HEK293 (cell line): ENCODE measurements around the gene MICU2.

Experiments used
- CTCF ChIA-PET: fragments of 350-600 bp; formaldehyde crosslinking; extraction: SDS; loops from one replicate; lab custom pipeline; 2021; ENCODE audit warnings: antibody characterized with exemption; lab: Yijun Ruan, JAX
- POLR2A ChIA-PET: fragments of 300-600 bp; formaldehyde crosslinking; extraction: SDS; loops from one replicate; lab custom pipeline; 2020; ENCODE audit warnings: antibody characterized with exemption, inconsistent platforms; lab: Yijun Ruan, JAX
- H3K27ac ChIP-seq: fragments of 200-500 bp; sonication (Bioruptor generic); 2 replicates; pipeline ENCODE4 v1.5.1; 2014; ENCODE audit warnings: low read depth, low read length, control low read depth, inconsistent platforms; ENCODE audit errors: extremely low read depth
- H3K36me3 ChIP-seq, 2 experiments: fragments of 200-500 bp in 1 of 2; sonication (Bioruptor generic) in 1 of 2; 1 replicate in 1 of 2; 2 replicates in 1 of 2; pipeline ENCODE4 v1.5.1; 2014 to 2017; ENCODE audit warnings: inconsistent platforms in 2 of 2, low read length in 2 of 2; ENCODE audit not compliant: control insufficient read depth in 2 of 2, insufficient read depth in 1 of 2
- H3K4me1 ChIP-seq: fragments of 200-500 bp; sonication (Bioruptor generic); 2 replicates; pipeline ENCODE4 v1.5.1; 2014; ENCODE audit warnings: mild to moderate bottlenecking, low read length, inconsistent platforms; ENCODE audit not compliant: control insufficient read depth, insufficient read depth
- H3K4me3 ChIP-seq: 2 replicates; pipeline ENCODE4 v1.5.1; 2011; ENCODE audit warnings: low read depth, mild to moderate bottlenecking, control low read depth, low read length, moderate library complexity
- H3K9me3 ChIP-seq: fragments of 200-500 bp; sonication (Bioruptor generic); 2 replicates; pipeline ENCODE4 v1.5.1; 2014; ENCODE audit warnings: low read depth, low read length, inconsistent platforms; ENCODE audit not compliant: control insufficient read depth, insufficient read depth
- BCL11A ChIP-seq: fragments of 450-650 bp; formaldehyde crosslinking; IDR thresholded peaks from 2 replicates; pipeline ENCODE4 v1.5.1; 2016; ENCODE audit warnings: low read depth, missing biosample characterization, missing genetic modification characterization
- BCL11B ChIP-seq: fragments of 450-650 bp; formaldehyde crosslinking; IDR thresholded peaks from 2 replicates; pipeline ENCODE4 v1.5.1; 2016; ENCODE audit warnings: low read depth, missing biosample characterization, missing genetic modification characterization
- ELK4 ChIP-seq: IDR thresholded peaks from 2 replicates; pipeline ENCODE4 v1.6.1; 2011; ENCODE audit warnings: mild to moderate bottlenecking, low read depth, low read length, borderline replicate concordance
- GLIS1 ChIP-seq: fragments of 450-650 bp; formaldehyde crosslinking; IDR thresholded peaks from 2 replicates; pipeline ENCODE4 v1.5.1; 2016; ENCODE audit warnings: missing biosample characterization, missing genetic modification characterization
- HOXC10 ChIP-seq: sonication (generic); formaldehyde crosslinking; IDR thresholded peaks from 2 replicates; pipeline ENCODE4 v1.8.1; 2023; ENCODE audit warnings: mild to moderate bottlenecking, missing genetic modification reagents
- SCRT2 ChIP-seq: fragments of 450-650 bp; formaldehyde crosslinking; IDR thresholded peaks from 2 replicates; pipeline ENCODE4 v1.5.1; 2016; ENCODE audit warnings: missing biosample characterization, missing genetic modification characterization
- SETDB1 ChIP-seq: IDR thresholded peaks from one replicate; pipeline ENCODE4 v1.6.1; 2017; ENCODE audit warnings: mild to moderate bottlenecking, low read length, moderate library complexity, mixed read lengths; ENCODE audit not compliant: insufficient read length
- ZBTB11 ChIP-seq: fragments of 450-650 bp; formaldehyde crosslinking; conservative IDR thresholded peaks from 2 replicates; pipeline ENCODE4 v1.5.1; 2016; ENCODE audit warnings: low read depth, missing biosample characterization, missing genetic modification characterization
- ZBTB20 ChIP-seq: fragments of 450-650 bp; formaldehyde crosslinking; IDR thresholded peaks from 2 replicates; pipeline ENCODE4 v1.5.1; 2016; ENCODE audit warnings: missing biosample characterization, missing genetic modification characterization
- ZBTB8A ChIP-seq: fragments of 450-650 bp; formaldehyde crosslinking; IDR thresholded peaks from 2 replicates; pipeline ENCODE4 v1.5.1; 2016; ENCODE audit warnings: missing biosample characterization, missing genetic modification characterization
- ZFHX2 ChIP-seq: fragments of 450-650 bp; formaldehyde crosslinking; conservative IDR thresholded peaks from 2 replicates; pipeline ENCODE4 v1.5.1; 2016; ENCODE audit warnings: missing biosample characterization, missing genetic modification characterization
- ZNF138 ChIP-seq: fragments of 450-650 bp; formaldehyde crosslinking; IDR thresholded peaks from 2 replicates; pipeline ENCODE4 v1.5.1; 2016; ENCODE audit warnings: missing biosample characterization, missing genetic modification characterization, borderline replicate concordance
- ZNF140 ChIP-seq: fragments of 450-650 bp; formaldehyde crosslinking; IDR thresholded peaks from 2 replicates; pipeline ENCODE4 v1.5.1; 2016; ENCODE audit warnings: missing biosample characterization, missing genetic modification characterization
- ZNF157 ChIP-seq: fragments of 450-650 bp; formaldehyde crosslinking; IDR thresholded peaks from 2 replicates; pipeline ENCODE4 v1.5.1; 2016; ENCODE audit warnings: missing biosample characterization, missing genetic modification characterization
- ZNF169 ChIP-seq: fragments of 450-650 bp; formaldehyde crosslinking; IDR thresholded peaks from 2 replicates; pipeline ENCODE4 v1.5.1; 2016; ENCODE audit warnings: missing biosample characterization, missing genetic modification characterization
- ZNF175 ChIP-seq: fragments of 450-650 bp; formaldehyde crosslinking; IDR thresholded peaks from 2 replicates; pipeline ENCODE4 v1.5.1; 2016; ENCODE audit warnings: missing biosample characterization, missing genetic modification characterization
- ZNF214 ChIP-seq: fragments of 450-650 bp; formaldehyde crosslinking; IDR thresholded peaks from 2 replicates; pipeline ENCODE4 v1.5.1; 2017; ENCODE audit warnings: missing biosample characterization, mild to moderate bottlenecking, missing genetic modification characterization, borderline replicate concordance
- ZNF324 ChIP-seq: fragments of 450-650 bp; formaldehyde crosslinking; IDR thresholded peaks from 2 replicates; pipeline ENCODE4 v1.5.1; 2016; ENCODE audit warnings: missing biosample characterization, missing genetic modification characterization
- ZNF521 ChIP-seq: fragments of 450-650 bp; formaldehyde crosslinking; IDR thresholded peaks from 2 replicates; pipeline ENCODE4 v1.5.1; 2017; ENCODE audit warnings: missing biosample characterization, mild to moderate bottlenecking, missing genetic modification characterization
- ZNF558 ChIP-seq: fragments of 450-650 bp; formaldehyde crosslinking; IDR thresholded peaks from 2 replicates; pipeline ENCODE4 v1.5.1; 2016; ENCODE audit warnings: missing biosample characterization, missing genetic modification characterization
- ZNF585B ChIP-seq: fragments of 450-650 bp; formaldehyde crosslinking; IDR thresholded peaks from 2 replicates; pipeline ENCODE4 v1.5.1; 2016; ENCODE audit warnings: missing biosample characterization, missing genetic modification characterization
- ZNF610 ChIP-seq: fragments of 450-650 bp; formaldehyde crosslinking; IDR thresholded peaks from 2 replicates; pipeline ENCODE4 v1.5.1; 2016; ENCODE audit warnings: missing biosample characterization, missing genetic modification characterization, borderline replicate concordance
- ZNF626 ChIP-seq: fragments of 450-650 bp; sonication (Bioruptor Pico); formaldehyde crosslinking; IDR thresholded peaks from 2 replicates; pipeline ENCODE4 v1.5.1; 2018; ENCODE audit warnings: missing biosample characterization, missing genetic modification characterization, inconsistent platforms
- ZNF639 ChIP-seq: fragments of 450-650 bp; formaldehyde crosslinking; IDR thresholded peaks from 2 replicates; pipeline ENCODE4 v1.5.1; 2016; ENCODE audit warnings: missing biosample characterization, missing genetic modification characterization
- ZNF660 ChIP-seq: fragments of 450-650 bp; IDR thresholded peaks from 2 replicates; pipeline ENCODE4 v1.5.1; 2018; ENCODE audit warnings: missing biosample characterization, mild to moderate bottlenecking, missing genetic modification characterization
- ZNF677 ChIP-seq: fragments of 450-650 bp; IDR thresholded peaks from 2 replicates; pipeline ENCODE4 v1.5.0; 2018; ENCODE audit warnings: missing biosample characterization, mild to moderate bottlenecking, missing genetic modification characterization, moderate library complexity
- ZNF707 ChIP-seq: fragments of 450-650 bp; formaldehyde crosslinking; IDR thresholded peaks from 2 replicates; pipeline ENCODE4 v1.5.1; 2016; ENCODE audit warnings: missing biosample characterization, missing genetic modification characterization
- ZNF792 ChIP-seq: fragments of 450-650 bp; formaldehyde crosslinking; IDR thresholded peaks from 2 replicates; pipeline ENCODE4 v1.5.1; 2016; ENCODE audit warnings: missing biosample characterization, missing genetic modification characterization

MICU2 gene

GRCh38 chr13:21522847-21523246 lies 81.1 kb downstream of the MICU2 start:
- TF ChIP-seq ZNF157 (tag by site-specific recombination): no peak
- TF ChIP-seq ZNF140 (tag by site-specific recombination): no peak
- no peak for TF ChIP-seq ZNF610 (tag by site-specific recombination)
- no peak for TF ChIP-seq ZNF521 (tag by site-specific recombination)
- TF ChIP-seq ZBTB20 (tag by site-specific recombination): no peak
- no peak for TF ChIP-seq ELK4
- no peak for TF ChIP-seq ZNF585B (tag by site-specific recombination)
- no peak for TF ChIP-seq ZNF138 (tag by site-specific recombination)
- TF ChIP-seq ZNF214 (tag by site-specific recombination): no peak
- TF ChIP-seq ZBTB11 (tag by site-specific recombination): no peak
- TF ChIP-seq ZNF626 (tag by site-specific recombination): no peak
- no peak for TF ChIP-seq ZFHX2 (tag by site-specific recombination)
- no peak for TF ChIP-seq SETDB1
- TF ChIP-seq HOXC10 (CRISPR knock-in tag): no peak
- no peak for TF ChIP-seq ZBTB8A
- no peak for TF ChIP-seq BCL11A (tag by site-specific recombination)
- TF ChIP-seq ZNF660: no peak
- no peak for TF ChIP-seq ZNF324
- TF ChIP-seq ZNF707 (tag by site-specific recombination): no peak
- H3K4me1 ChIP-seq: no peaks in the 10 kb centered on the region
- H3K4me3 ChIP-seq: no peak overlapping the region
- peaks cover 0 to 14% of the 10 kb centered on the region in 2 experiments; a peak in 1 of 3 replicates for H3K36me3 ChIP-seq
- CTCF ChIA-PET: interaction anchor here (0.6 kb wide), 1 partner anchor 15 kb away, joined by 5 read pairs; no protein-coding TSS in a partner anchor
- POLR2A ChIA-PET: no interaction called here
- H3K9me3 ChIP-seq: no peaks in the 10 kb centered on the region
- H3K27ac ChIP-seq: no peak overlapping the region

GRCh38 chr13:21522130-21522529 lies 81.8 kb downstream of the MICU2 start:
- TF ChIP-seq BCL11B (tag by site-specific recombination) (no peak), SCRT2 (tag by site-specific recombination) (no peak), ZNF792 (tag by site-specific recombination) (no peak), ZNF175 (tag by site-specific recombination) (no peak), ZNF558 (tag by site-specific recombination) (no peak), ZNF169 (tag by site-specific recombination) (no peak), GLIS1 (tag by site-specific recombination) (no peak), ZNF639 (no peak), HOXC10 (CRISPR knock-in tag) (no peak), ZNF677 (no peak)
- Histone ChIP-seq H3K9me3 (no peaks in the 10 kb centered on the region), H3K36me3 (peaks cover 0 to 14% of the 10 kb centered on the region in 2 experiments; a peak in 1 of 3 replicates), H3K4me3 (no peak overlapping the region), H3K27ac (no peak overlapping the region), H3K4me1 (no peaks in the 10 kb centered on the region)
- POLR2A ChIA-PET: no interaction called here
- CTCF ChIA-PET: no interaction called here
